Superior temporal gyrus (tissue), 1 donor: ENCODE measurements around the gene CHPF.

ENCODE experiments used
- DNase-seq: peaks from one replicate; pipeline ENCODE4 v3.0.0-alpha.2; 2016; ENCODE audit errors: extremely low spot score

The CHPF gene

GRCh38 chr2:219569041-219569440, 25.4 kb upstream of the CHPF start:
- no peak for DNase-seq

- DNase-seq = no peak
Measured at GRCh38 chr2:219567791-219568361, 24.3 kb upstream of the CHPF start.

GRCh38 chr2:219567131-219567530, 23.5 kb upstream of the CHPF start:
- DNase-seq = no peak

- no peak for DNase-seq
Measured at GRCh38 chr2:219566640-219567039, 23.0 kb upstream of the CHPF start.

GRCh38 chr2:219565130-219566080, 21.8 kb upstream of the CHPF start:
- DNase-seq = no peak

- no peak for DNase-seq
Measured at GRCh38 chr2:219563271-219563928, 19.8 kb upstream of the CHPF start.

- no peak for DNase-seq
Measured at GRCh38 chr2:219562049-219563020, 18.7 kb upstream of the CHPF start.

GRCh38 chr2:219561179-219562048, 17.8 kb upstream of the CHPF start:
- no peak for DNase-seq

GRCh38 chr2:219560893-219561178, 17.2 kb upstream of the CHPF start:
- DNase-seq = no peak

GRCh38 chr2:219560037-219560892, 16.7 kb upstream of the CHPF start:
- no peak for DNase-seq

GRCh38 chr2:219559156-219559915, 15.7 kb upstream of the CHPF start:
- no peak for DNase-seq

- DNase-seq = no peak
Measured at GRCh38 chr2:219557791-219558785, 14.5 kb upstream of the CHPF start.

- DNase-seq = no peak
Measured at GRCh38 chr2:219557320-219557719, 13.7 kb upstream of the CHPF start.

GRCh38 chr2:219556413-219556812, 12.8 kb upstream of the CHPF start:
- DNase-seq = no peak

- DNase-seq = no peak
Measured at GRCh38 chr2:219555956-219556355, 12.3 kb upstream of the CHPF start.

GRCh38 chr2:219554350-219554749, 10.7 kb upstream of the CHPF start:
- no peak for DNase-seq

GRCh38 chr2:219553463-219553963, 9.9 kb upstream of the CHPF start:
- no peak for DNase-seq

GRCh38 chr2:219553168-219553417, 9.5 kb upstream of the CHPF start:
- DNase-seq = no peak
